ENCODE results near the gene MYO9B.

Gene MYO9B

GRCh38 chr19:17246681-17247425 is 171.3 kb downstream of the MYO9B start:
- DNase-seq = no peak

- no peak for DNase-seq
Measured at GRCh38 chr19:17248011-17248776, 172.6 kb downstream of the MYO9B start.

- no peak for DNase-seq
Measured at GRCh38 chr19:17249887-17250548, 174.4 kb downstream of the MYO9B start.

- DNase-seq = no peak
Measured at GRCh38 chr19:17254636-17255035, 179.1 kb downstream of the MYO9B start.

- DNase-seq = no peak
Measured at GRCh38 chr19:17255150-17255621, 179.6 kb downstream of the MYO9B start.

GRCh38 chr19:17256130-17256529 is 180.6 kb downstream of the MYO9B start:
- no peak for DNase-seq

GRCh38 chr19:17259118-17259780 is 183.7 kb downstream of the MYO9B start:
- no peak for DNase-seq

- no peak for DNase-seq
Measured at GRCh38 chr19:17259934-17260333, 184.4 kb downstream of the MYO9B start.

GRCh38 chr19:17260842-17261325 is 185.3 kb downstream of the MYO9B start:
- DNase-seq = peak; percentile 88

- DNase-seq = no peak
Measured at GRCh38 chr19:17262557-17262956, 187.0 kb downstream of the MYO9B start.

Data from activated CD4-positive, alpha-beta T cell treated with anti-CD3 and anti-CD28 coated beads, Interleukin-2, amount 50 U/mL, for 4 hours (primary cell).